HG02852 (cell line): Measurements from ENCODE around the gene SOHLH2.

Experiments used
- ATAC-seq: cut with Tn5 transposase; IDR thresholded peaks from one replicate; pipeline ENCODE4 v1.9.1; 2021; ENCODE audit warnings: mild to moderate bottlenecking, moderate library complexity; ENCODE audit not compliant: unreplicated experiment

SOHLH2 gene

DNA sequence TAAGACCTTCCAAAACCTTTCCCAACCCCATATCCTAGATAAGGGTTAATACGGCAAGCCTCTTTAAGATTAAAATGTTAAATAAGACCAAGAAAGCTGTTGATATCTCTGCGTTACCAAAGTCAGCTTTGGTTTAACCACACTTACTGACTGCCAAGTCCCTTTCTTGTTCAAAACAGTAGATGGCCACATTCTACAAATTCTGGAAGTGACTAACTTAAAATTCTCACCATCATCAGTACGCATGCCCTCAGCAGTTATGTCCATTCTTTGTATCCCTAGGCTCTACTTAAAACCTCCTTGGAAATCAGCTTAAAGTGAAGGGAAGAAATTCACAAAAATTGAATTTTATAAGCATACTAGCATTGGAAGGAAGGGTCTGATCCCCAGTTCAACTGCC is 23.6 kb downstream of the SOHLH2 start:
- no peak for ATAC-seq

DNA sequence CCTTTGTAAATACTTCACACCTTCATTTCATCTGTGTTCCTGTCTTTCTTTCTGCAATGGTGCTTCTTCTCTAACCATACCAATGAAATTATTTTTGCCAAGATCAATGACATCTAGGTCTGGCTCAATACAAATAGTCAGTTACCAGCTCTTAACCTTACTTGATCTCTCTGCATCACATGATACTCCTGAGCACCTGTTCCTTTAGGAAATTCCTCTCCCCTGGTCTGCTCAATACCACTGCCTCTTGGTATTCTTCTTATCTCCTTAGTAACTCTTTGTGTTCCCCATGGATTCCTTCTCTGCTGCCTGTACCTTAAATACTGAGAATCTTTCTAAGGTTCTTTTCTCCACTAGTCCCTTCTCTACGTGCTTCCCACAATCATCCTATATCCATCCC is 25.9 kb downstream of the SOHLH2 start:
- ATAC-seq, result no peak

DNA sequence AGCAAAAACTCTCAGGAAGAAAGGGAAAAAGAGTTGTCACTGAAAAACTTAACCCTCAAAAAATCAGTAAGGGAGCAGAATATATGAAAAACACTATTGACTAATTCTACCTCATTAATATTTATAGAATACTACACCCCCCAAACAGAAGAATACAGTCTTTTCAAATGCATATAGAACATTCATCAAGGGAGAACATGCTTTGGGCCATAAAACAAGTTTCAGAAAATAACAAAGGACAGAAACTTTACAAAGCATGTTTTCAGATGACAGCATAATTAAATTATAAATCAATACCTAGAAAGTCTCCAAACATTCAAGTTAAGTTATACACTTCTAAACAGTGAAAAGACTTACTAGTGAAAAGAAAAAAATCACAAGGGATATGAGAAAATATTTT is 30.5 kb downstream of the SOHLH2 start:
- no peak for ATAC-seq

DNA sequence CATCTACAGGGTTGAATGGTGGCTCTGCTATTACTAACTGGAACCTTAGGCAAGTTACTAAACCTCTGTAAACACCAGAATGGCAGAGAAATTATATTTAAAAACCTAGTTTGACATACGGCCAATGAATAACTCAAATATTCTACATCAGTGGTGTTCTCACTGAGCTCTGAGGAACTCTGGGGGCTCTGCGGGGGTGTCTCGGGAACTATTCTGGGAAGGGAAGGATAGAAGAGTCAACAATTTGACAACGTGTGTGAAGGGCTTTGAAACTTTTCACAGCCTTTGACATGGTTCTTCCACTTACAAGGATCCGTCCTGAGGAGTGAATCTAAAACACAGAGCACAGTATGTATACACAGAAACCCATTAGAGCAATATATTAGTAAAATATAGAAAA is 38.7 kb downstream of the SOHLH2 start:
- no peak for ATAC-seq

DNA sequence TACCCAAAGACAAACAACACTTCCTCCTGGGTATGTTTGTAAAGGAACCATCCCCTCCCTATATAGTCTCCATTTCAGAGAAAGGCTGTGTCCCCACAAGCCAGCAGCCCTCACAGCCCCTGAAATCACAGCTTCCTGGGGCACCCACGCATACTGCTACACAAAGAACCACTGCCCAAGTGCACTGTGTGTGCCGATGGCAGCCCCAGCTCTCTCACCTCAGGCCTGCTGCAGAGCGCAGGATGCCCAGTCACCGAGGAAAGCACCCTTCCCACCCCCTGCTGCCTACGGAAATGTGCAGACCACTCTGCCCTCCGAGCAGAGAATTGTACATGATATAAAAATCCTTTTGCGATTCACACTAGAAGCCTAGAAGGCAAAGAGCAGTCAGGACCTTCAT is 39.4 kb downstream of the SOHLH2 start:
- ATAC-seq, result no peak

DNA sequence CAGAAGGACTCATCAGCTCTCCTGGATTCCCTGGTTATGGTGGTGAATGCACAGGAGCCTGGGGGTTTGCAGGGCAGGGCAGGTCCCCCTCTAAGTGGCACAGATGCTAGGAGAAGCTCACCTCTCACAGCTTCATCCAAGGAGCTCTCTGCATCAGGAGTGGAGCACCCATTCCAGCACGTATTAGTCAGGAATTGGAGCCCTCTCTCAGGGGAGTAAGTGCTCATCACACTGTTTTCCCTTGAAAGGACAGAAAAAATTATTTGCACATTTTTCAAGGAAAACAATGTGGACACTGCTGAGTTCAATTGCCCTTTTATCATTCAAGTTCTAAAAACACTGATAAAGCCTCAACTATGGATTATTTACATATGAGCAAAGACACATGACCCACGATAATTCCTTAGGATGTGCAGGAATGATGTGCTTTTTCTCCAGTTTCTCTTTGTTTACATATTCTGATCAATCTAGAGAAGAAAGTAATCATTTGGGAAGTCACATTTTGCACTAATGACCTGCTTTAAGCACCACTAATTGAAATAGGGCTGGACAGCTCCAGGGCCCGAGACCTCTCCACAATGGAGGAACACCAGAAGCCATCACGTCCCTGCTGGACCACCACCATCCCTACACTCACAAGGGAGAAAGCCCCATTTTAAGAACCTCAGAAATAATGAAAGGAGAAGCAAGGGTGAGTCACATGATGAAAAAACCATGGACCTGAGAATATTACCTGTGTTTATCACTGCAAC is 40.6 kb downstream of the SOHLH2 start:
- no peak for ATAC-seq

DNA sequence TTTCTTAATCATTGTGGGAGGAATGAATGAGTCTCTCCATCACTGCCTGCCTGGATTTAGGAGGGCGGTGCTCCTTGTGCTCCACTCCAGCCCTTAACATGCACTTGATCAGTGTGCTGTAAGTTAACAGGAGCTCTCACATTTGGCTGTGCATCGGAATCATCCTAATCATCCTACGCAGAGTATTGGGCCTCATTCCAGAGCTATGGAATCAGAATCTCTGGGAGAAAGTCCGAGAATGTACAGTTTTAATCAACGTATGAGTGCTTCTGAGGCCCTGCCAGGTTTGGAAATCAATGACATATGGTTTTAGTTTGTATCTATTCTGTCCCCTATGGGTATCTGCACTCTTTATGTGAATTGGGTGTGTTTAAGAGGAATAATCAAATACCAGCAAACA is 48.3 kb downstream of the SOHLH2 start:
- no peak for ATAC-seq

DNA sequence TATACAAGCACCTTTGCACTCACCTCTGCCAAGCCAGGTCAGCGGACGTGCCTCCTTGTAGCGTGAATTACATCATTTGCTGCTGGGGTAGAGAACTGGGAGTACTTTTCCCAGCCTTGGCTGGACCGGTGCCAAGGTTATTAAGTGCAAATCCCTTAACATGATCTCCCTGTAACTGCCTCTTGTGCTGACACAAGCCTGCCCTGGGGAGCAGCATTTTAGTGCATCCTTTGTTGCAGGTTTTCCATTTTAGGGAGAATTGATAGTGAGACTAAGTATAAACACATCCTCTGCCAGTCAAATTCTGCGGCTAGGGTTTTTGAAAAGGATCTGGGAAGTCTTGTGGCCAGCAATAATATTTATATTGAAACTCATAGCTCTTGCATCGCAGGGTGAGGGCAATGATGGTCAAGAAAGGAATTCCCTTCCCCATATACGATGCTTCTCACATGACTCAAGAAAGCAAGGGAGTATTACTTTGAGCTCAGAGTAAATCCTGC is 50.5 kb downstream of the SOHLH2 start:
- no peak for ATAC-seq

DNA sequence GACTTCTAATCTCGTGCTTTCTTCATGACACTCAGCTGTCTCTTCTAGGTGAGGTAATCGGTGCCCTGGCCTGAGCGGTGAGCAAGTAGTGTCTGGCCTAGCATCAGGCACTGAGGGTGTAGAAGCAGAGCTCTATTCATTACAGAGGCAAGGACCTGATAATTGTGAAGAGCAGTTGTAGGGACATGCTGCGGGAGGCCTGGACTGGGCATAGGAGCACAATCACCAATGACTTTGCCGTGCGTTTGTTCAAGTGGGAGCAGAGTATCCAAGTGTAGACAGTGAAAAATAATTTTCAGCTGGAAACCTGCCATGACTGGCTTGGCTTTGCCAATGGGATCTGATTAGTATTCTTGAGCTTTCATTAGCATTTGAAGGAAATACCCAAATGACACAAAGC is 51.1 kb downstream of the SOHLH2 start:
- no peak for ATAC-seq

DNA sequence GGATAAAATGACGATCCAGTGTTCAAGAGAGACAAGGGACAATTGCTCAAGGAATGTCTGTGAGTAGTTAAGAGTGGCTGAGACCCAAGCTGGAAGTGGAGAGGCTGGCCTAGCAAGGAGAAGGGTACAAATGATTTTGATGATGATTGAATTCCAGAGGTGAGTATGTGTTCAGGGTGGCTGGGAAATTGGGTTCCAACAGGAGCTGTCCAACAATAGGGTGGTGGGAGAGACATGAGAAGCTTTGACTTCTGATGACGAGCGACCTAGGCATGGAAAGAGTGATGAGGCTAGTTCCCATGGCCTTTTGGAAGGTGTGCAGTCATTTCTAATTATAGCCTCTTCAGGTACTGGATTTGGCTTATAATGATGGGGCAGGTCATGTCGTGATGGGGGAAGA is 54.1 kb downstream of the SOHLH2 start:
- no peak for ATAC-seq

DNA sequence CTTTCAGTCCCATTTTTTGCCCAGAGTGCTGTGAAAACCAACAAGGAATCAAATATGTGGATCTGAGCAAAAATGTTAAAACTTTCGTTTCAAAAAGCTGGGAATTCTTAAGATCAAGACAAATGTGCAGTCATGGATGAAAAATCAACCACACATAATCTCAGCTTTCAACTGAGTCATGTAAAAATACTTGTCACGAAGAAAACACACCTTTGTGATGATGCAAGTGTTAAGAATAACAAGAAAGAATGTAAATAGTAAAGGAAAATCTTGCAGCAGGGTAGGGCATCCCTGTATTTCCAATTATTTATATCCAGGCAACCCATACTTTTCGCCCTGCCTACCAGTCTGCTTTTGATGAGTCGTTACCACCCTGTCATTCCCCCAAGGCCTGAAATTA is 55.7 kb downstream of the SOHLH2 start:
- no peak for ATAC-seq

DNA sequence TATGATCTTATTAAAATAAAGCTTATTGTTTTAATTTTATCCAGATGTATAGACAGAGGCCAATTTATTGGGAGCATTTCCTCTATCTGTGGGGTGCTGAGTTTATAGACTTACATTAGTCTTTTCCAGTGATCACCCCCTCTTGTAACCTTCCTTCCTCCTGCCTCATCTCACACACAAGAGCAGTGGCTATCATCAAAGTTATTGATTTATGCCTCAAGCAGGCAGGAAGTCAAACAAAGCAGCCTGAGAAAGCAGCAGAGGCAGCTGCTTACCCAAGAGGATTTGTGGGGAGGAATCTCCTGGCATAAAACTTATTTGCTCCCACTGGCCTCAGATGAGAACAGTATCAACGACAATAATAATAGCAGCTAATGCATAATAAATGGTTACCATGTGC is 56.9 kb downstream of the SOHLH2 start:
- no peak for ATAC-seq

DNA sequence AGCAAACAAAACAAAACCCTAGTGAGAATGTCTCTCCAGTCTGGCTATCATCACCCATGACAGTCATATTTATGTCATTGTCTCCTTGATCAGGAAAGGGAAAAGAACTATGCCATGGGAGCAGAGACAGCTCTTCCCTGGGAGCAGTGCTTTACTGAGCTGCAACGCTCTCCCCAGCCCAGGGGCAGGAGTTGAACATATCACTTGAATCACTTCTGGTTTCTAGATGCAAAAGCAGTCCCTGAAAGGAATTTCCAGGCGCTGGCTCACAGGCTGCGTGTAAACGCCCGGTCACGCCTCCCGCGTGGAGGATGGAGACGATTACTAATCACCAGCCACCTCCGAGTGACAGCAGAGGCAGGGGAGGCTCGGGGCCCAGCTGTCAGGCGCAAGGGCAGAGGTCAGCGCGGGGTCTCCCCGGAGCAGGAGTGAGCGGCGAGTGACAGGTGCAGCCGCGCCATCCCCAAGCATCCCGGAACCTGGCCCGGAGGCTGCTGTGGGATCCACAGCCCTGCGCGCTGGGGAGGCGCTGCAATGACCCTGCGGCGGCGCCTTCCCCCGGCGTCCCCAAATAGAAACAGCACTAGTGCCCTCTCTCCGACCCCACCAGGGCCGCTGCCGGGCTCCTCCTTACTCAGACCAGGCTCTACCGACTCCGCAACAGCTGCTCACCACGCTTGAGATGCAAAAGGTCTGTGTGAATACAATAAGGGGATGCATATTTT is 59.6 kb downstream of the SOHLH2 start:
- ATAC-seq, result no peak

DNA sequence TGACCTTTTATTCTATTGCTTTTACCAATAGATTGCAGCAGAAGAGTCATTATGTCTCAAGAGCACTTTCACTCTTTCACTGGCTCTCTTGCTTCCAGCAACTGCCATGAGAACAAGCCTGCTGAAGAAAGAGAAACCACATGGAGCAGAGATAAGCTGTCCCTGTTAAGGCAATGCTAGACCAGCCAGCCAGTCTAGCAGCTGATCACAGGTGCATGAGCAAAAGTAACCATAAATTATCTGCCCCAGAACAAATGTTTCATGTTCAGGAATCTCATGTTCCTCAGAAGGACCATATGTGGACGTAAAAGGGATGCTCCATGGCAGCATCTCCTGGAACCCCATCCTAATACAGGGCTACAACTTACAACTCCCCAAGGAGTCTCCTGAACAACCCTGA is 62.8 kb downstream of the SOHLH2 start:
- ATAC-seq, result no peak

DNA sequence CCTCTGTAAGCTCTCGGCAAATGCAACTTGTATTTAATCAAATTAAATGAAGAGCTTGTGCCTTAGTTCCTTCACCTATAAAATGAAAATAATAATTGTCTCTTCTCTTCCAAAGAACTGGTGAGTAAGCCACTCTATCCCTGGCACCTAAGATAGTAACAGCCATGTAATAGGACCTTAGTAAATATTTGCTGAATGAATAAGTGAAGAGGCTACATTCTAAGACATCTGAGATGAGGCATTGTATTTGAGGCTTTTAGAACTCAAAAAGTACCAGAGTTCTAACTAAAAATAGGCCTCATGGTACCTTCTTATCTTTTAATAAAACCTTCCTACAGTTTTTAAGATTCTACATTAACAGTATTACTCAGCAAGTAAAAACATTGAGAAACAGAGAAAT is 65.9 kb downstream of the SOHLH2 start:
- ATAC-seq, result no peak

DNA sequence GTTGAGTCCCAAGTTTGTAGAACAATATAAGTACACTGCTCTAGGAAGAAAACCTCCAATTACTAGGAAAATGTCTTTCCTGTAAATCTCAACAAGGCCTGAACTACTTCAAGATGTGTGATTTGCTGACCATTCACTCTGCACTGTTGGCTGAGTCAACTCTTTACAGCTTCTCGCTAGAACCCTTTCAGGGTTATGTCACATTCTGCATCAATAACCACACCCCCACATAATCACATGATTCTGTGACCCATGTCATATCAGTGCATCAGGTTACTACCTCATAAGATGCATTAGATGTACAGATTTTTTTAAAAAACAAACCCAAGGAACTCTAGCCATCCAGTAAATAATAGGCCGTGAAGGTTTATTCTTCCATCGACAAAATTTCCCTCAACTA is 67.0 kb downstream of the SOHLH2 start:
- no peak for ATAC-seq

DNA sequence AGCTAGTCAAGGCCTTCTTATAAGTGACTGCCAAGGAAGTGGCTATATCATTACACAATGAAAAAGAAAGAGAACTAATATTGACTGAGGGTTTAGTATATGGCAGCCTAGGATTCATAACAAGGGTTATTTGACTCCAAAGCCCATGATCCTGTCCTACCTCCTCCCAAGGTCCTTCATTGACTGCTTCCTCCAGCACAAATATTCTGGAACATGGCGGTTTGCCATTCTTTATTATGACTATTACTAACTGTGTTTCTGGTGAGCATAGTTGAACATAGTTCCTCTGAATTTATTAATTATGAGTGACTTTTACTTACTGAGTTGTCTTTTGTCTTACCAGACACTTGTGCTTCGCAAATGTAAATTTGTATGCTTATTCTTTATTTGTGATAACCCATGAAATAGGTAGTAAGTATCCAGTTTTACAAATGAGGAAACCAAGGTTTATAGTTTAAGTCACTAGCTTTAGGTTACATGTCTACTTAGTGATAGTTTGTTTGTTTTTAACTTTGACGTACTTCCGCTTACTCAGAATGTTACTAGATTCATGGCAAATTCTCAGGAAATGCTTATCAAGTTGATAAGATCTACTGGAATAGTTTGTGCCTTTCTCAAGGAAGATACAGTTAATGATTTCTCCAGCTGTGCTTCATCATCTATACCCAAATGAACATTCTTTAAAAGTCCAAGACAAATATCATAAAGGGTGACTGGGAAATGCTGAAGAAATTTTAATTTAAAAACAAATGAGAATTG is 67.7 kb downstream of the SOHLH2 start:
- no peak for ATAC-seq

DNA sequence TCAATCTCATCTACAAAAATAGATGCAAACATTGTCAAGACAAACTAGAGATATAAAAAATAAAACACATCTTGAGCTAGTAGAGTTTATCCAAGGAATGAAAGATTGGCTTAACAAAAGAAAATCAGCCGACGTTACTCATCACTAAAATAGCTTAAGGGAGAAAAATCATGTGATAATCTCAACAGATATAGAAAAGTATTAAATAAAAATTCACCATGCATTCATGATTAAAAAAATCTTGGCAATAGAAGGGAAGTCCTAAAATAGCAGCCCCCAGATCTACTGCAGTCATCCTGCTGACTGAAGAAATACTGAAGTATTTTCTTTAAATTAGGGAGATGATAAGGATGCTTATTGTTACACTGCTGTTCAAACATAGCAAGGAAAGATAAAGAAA is 70.6 kb downstream of the SOHLH2 start:
- no peak for ATAC-seq

DNA sequence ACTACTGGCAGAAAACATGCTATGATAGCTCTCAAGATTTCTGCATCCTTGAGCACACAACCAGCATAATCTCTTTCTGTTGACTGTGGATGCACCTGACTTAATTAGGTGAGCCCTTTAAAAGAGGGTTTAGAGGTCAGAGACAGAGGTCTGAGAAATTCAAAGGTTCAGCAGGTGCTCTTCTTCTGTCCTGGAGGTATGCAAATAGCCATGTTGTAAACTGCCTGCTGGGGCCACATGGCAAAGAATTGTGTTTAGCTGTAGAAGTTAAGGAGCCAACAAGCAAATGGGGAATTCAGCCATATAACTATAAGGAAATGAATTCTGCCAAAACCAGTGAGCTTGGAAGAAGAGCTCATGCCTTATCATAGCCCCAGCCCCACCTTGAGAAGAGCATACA is 71.6 kb downstream of the SOHLH2 start:
- no peak for ATAC-seq

DNA sequence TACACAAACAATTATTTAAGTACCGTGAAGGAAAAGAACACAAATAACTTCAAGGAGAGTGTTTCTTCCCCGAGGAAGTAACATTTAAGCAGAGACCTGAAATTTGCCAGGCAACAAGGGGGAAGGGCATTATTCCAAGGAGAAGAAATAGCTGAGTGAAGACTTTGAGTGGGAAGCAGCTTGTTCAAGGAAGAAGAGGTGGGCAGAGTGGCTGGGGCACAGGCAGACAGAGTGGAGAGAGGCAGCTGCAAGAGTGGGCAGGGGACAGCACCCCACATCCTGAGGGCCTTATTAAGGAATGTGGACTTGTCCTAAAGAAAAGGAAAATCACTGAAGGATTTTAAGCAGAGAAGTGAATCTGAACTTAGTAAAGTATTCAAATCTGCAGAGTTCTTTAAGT is 78.5 kb downstream of the SOHLH2 start:
- no peak for ATAC-seq

DNA sequence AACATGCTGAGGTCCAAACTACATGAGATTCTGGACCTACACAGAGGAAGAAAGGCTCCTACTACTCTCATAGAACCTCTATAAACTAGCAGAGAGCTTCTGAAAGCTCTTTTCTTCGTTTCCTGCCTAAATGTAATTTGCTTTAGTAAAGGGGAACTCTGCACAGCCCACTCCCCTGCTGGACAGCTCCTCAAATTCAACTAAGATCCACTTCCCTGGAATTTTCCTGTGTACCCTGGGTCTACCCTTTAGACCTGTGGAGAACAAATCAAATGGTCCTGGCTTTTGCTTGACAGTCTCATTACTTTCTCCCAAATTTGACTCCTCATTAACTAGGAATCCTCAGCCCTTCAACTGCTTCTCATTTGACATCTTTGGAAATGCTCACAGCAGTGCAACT is 79.7 kb downstream of the SOHLH2 start:
- ATAC-seq, result no peak
